HEK293T (cell line): Measurements from ENCODE around the gene VSTM4.

ENCODE experiments used
- CTCF ChIA-PET: fragments of 350-600 bp; formaldehyde crosslinking; extraction: SDS; loops from one replicate; lab custom pipeline; 2021; ENCODE audit warnings: antibody characterized with exemption, inconsistent platforms; lab: Yijun Ruan, JAX
- POLR2A ChIA-PET: fragments of 350-600 bp; formaldehyde crosslinking; extraction: SDS; loops from one replicate; lab custom pipeline; 2020; ENCODE audit warnings: antibody characterized with exemption, inconsistent platforms; lab: Yijun Ruan, JAX
- DNase-seq: peaks from one replicate; pipeline ENCODE4 v3.0.0; 2012; ENCODE audit warnings: mixed read lengths; ENCODE audit errors: extremely low spot score
- ARNT ChIP-seq: fragments of 450-650 bp; IDR thresholded peaks from 2 replicates; pipeline ENCODE4 v1.6.1; 2017; ENCODE audit warnings: mild to moderate bottlenecking
- BHLHE40 ChIP-seq: fragments of 450-650 bp; IDR thresholded peaks from 2 replicates; pipeline ENCODE4 v1.6.1; 2016; ENCODE audit warnings: mild to moderate bottlenecking, moderate library complexity, borderline replicate concordance
- CTBP1 ChIP-seq: fragments of 450-650 bp; IDR thresholded peaks from 2 replicates; pipeline ENCODE4 v1.6.1; 2016; ENCODE audit warnings: borderline replicate concordance
- ELF4 ChIP-seq: fragments of 450-650 bp; IDR thresholded peaks from 2 replicates; pipeline ENCODE4 v1.6.1; 2017; ENCODE audit warnings: antibody characterized with exemption
- FOXA1 ChIP-seq: fragments of 450-650 bp; IDR thresholded peaks from 2 replicates; pipeline ENCODE4 v1.6.1; 2016; ENCODE audit warnings: mild to moderate bottlenecking
- FOXK2 ChIP-seq: fragments of 450-650 bp; IDR thresholded peaks from 2 replicates; pipeline ENCODE4 v1.6.1; 2016; ENCODE audit warnings: mild to moderate bottlenecking
- FOXM1 ChIP-seq: fragments of 450-650 bp; IDR thresholded peaks from 2 replicates; pipeline ENCODE4 v1.6.1; 2017; ENCODE audit warnings: mild to moderate bottlenecking, borderline replicate concordance
- HDGF ChIP-seq: fragments of 450-650 bp; IDR thresholded peaks from 2 replicates; pipeline ENCODE4 v1.6.1; 2017; ENCODE audit warnings: antibody characterized with exemption, borderline replicate concordance
- L3MBTL2 ChIP-seq: fragments of 450-650 bp; conservative IDR thresholded peaks from 2 replicates; pipeline ENCODE4 v1.6.1; 2016; ENCODE audit warnings: mild to moderate bottlenecking
- LEF1 ChIP-seq: fragments of 450-650 bp; IDR thresholded peaks from 2 replicates; pipeline ENCODE4 v1.6.1; 2017; ENCODE audit warnings: mild to moderate bottlenecking, borderline replicate concordance
- NFRKB ChIP-seq: fragments of 450-650 bp; IDR thresholded peaks from 2 replicates; pipeline ENCODE4 v1.6.1; 2016; ENCODE audit warnings: mild to moderate bottlenecking, moderate library complexity
- PKNOX1 ChIP-seq: fragments of 450-650 bp; IDR thresholded peaks from 2 replicates; pipeline ENCODE4 v1.6.1; 2016
- SP1 ChIP-seq: fragments of 450-650 bp; IDR thresholded peaks from 2 replicates; pipeline ENCODE4 v1.6.1; 2017
- SUZ12 ChIP-seq: fragments of 450-650 bp; IDR thresholded peaks from 2 replicates; pipeline ENCODE4 v1.6.1; 2016; ENCODE audit warnings: mild to moderate bottlenecking
- TARDBP ChIP-seq: fragments of 450-650 bp; IDR thresholded peaks from 2 replicates; pipeline ENCODE4 v1.6.1; 2016
- ZNF384 ChIP-seq: fragments of 450-650 bp; IDR thresholded peaks from 2 replicates; pipeline ENCODE4 v1.6.1; 2016

Gene VSTM4

GRCh38 chr10:49115796-49116508 lies 630 bp upstream of the VSTM4 start:
- CTCF ChIA-PET = no interaction called here

GRCh38 chr10:49114718-49115014 lies 656 bp downstream of the VSTM4 start:
- ChIA-PET POLR2A (no interaction called here), CTCF (no interaction called here)
- TF ChIP-seq LEF1 (no peak), L3MBTL2 (no peak), PKNOX1 (no peak), ARNT (no peak), ZNF384 (no peak), NFRKB (no peak), SUZ12 (no peak), TARDBP (no peak), HDGF (no peak), FOXM1 (no peak), FOXA1 (no peak), FOXK2 (no peak), SP1 (no peak), ELF4 (no peak), CTBP1 (no peak), BHLHE40 (no peak)

More at GRCh38 chr10:49115796-49116508, 630 bp upstream of the VSTM4 start:
- TF ChIP-seq L3MBTL2 (no peak), BHLHE40 (no peak)
- POLR2A ChIA-PET = no interaction called here
- DNase-seq = no peak

GRCh38 chr10:49113741-49114141 lies 1.6 kb downstream of the VSTM4 start:
- TF ChIP-seq FOXK2 (no peak), HDGF (no peak), FOXM1 (no peak), TARDBP (no peak), ELF4 (no peak), SP1 (no peak), NFRKB (no peak), ARNT (no peak), L3MBTL2 (no peak), PKNOX1 (no peak), ZNF384 (no peak), FOXA1 (no peak), LEF1 (no peak), BHLHE40 (no peak), CTBP1 (no peak), SUZ12 (no peak)
- DNase-seq = no peak
- CTCF ChIA-PET = interaction anchor here (0.6 kb wide), 1 partner anchor 178 kb away, joined by 3 read pairs; no protein-coding TSS in a partner anchor
- POLR2A ChIA-PET = no interaction called here

More at GRCh38 chr10:49114718-49115014, 656 bp downstream of the VSTM4 start:
- no peak for DNase-seq

- CTCF ChIA-PET = no interaction called here
- POLR2A ChIA-PET = no interaction called here
- TF ChIP-seq FOXM1 (no peak), FOXA1 (no peak)
- DNase-seq = no peak
Observed at GRCh38 chr10:49112851-49113250, 2.5 kb downstream of the VSTM4 start.

- TF ChIP-seq HDGF (no peak), L3MBTL2 (no peak), SUZ12 (no peak), ZNF384 (no peak), TARDBP (no peak)
- ChIA-PET CTCF (no interaction called here), POLR2A (no interaction called here)
- no peak for DNase-seq
Observed at GRCh38 chr10:49112098-49112497, 3.2 kb downstream of the VSTM4 start.

- no peak for DNase-seq
- ChIA-PET POLR2A (no interaction called here), CTCF (no interaction called here)
- no peak for TF ChIP-seq TARDBP
- TF ChIP-seq LEF1 = no peak
- no peak for TF ChIP-seq L3MBTL2
- no peak for TF ChIP-seq ZNF384
- no peak for TF ChIP-seq FOXK2
Observed at GRCh38 chr10:49111320-49111698, 4.0 kb downstream of the VSTM4 start.

- TF ChIP-seq BHLHE40 (no peak), L3MBTL2 (no peak), FOXK2 (no peak), ARNT (no peak), HDGF (no peak), TARDBP (no peak), FOXM1 (no peak), SP1 (no peak), PKNOX1 (no peak), FOXA1 (no peak)
- ChIA-PET CTCF (no interaction called here), POLR2A (no interaction called here)
Observed at GRCh38 chr10:49110684-49111319, 4.5 kb downstream of the VSTM4 start.

More at GRCh38 chr10:49110684-49111319, 4.5 kb downstream of the VSTM4 start:
- DNase-seq = no peak
